HG03354 (cell line): ENCODE measurements around the gene LOC128125822.
"Not testable (repeated sequence)": the region's sequence is repeated elsewhere in the genome, so short reads cannot be mapped to it uniquely, and the experiment has no call there.

ENCODE experiments used
- ATAC-seq: cut with Tn5 transposase; IDR thresholded peaks from one replicate; pipeline ENCODE4 v1.9.1; 2021; ENCODE audit warnings: mild to moderate bottlenecking; ENCODE audit not compliant: unreplicated experiment, poor library complexity, severe bottlenecking

LOC128125822 gene

GRCh38 chr6:63579937-63580703 is 7.8 kb downstream of the LOC128125822 start:
- ATAC-seq: no peak

GRCh38 chr6:63580704-63580961 is 8.4 kb downstream of the LOC128125822 start:
- ATAC-seq: no peak

- ATAC-seq: no peak
Measured at GRCh38 chr6:63581355-63582013, 9.2 kb downstream of the LOC128125822 start.

GRCh38 chr6:63582579-63583231 is 10.4 kb downstream of the LOC128125822 start:
- ATAC-seq: no peak

GRCh38 chr6:63584125-63584514 is 11.8 kb downstream of the LOC128125822 start:
- ATAC-seq: no peak

GRCh38 chr6:63584566-63584965 is 12.3 kb downstream of the LOC128125822 start:
- ATAC-seq: no peak

- not testable (repeated sequence) for ATAC-seq
Measured at GRCh38 chr6:63585652-63586051, 13.4 kb downstream of the LOC128125822 start.

GRCh38 chr6:63589952-63590411 is 17.7 kb downstream of the LOC128125822 start:
- no peak for ATAC-seq

- no peak for ATAC-seq
Measured at GRCh38 chr6:63592886-63593285, 20.6 kb downstream of the LOC128125822 start.

- peak; percentile 2 for ATAC-seq
Measured at GRCh38 chr6:63597141-63598048, 25.1 kb downstream of the LOC128125822 start.

- peak; percentile 100 for ATAC-seq
Measured at GRCh38 chr6:63598049-63599036, 26.1 kb downstream of the LOC128125822 start.

- no peak for ATAC-seq
Measured at GRCh38 chr6:63599243-63599642, 27.0 kb downstream of the LOC128125822 start.

GRCh38 chr6:63600136-63600535 is 27.9 kb downstream of the LOC128125822 start:
- ATAC-seq: no peak

- no peak for ATAC-seq
Measured at GRCh38 chr6:63609231-63609630, 37.0 kb downstream of the LOC128125822 start.

GRCh38 chr6:63610944-63611343 is 38.7 kb downstream of the LOC128125822 start:
- ATAC-seq: no peak

- ATAC-seq: no peak
Measured at GRCh38 chr6:63611560-63611959, 39.3 kb downstream of the LOC128125822 start.

GRCh38 chr6:63615590-63615989 is 43.3 kb downstream of the LOC128125822 start:
- ATAC-seq: no peak
